ENCODE measurements around the gene HOXB9.

The HOXB9 gene

DNA sequence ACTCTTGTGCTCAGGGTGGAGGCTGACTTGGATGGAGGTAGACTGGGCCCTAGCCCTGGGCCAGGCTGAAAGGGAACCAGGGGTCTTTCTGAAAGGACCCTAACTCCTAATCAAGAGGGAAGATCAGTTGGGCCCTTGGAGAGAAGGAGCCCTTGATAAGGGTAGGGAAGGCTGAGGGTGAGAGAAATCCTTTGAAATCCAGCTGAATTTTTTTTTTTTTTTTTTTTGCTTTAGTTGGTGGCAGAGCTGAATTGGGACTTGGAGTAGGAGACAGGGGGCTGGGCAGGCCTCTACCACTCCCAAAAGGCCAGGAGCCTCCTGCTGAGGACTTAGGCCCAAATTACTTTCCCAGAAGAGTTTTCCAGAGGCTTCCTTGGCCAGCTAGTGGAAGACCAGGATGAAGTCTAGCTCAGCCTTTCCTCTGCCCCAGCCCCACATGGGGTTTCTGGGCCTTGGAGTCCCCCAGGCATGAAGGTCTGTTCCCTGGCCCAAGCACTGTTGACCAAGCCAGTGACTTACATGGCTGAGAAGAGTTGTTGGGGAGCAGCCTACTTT, 35.5 kb downstream of the HOXB9 start:
- no peak for DNase-seq (ENCODE audit: low read depth, low spot score)
- H3K4me3 ChIP-seq (ENCODE audit: low read depth, low read length) = peak overlapping the region; percentile 76
- ChIA-PET CTCF (interaction anchor here (0.9 to 8.4 kb wide), 13 partner anchors 18 to 282 kb away, joined by 3 to 80 read pairs (median 4); partner anchors contain the start of gene HOXB8), POLR2A (interaction anchor here (0.6 to 1.5 kb wide), 4 partner anchors 22 to 387 kb away, joined by 3 to 5 read pairs (median 4); no protein-coding TSS in a partner anchor)
- TF ChIP-seq CTCF (IDR thresholded peaks at IDR 0.05; ENCODE audit: insufficient read depth, low read length, missing control alignments) = no peak

- peak within 1 kb of the TSS; percentile 76 for H3K4me3 ChIP-seq (ENCODE audit: low read depth, low read length)
- CTCF ChIA-PET = interaction anchor here (0.7 to 8.4 kb wide), 15 partner anchors 18 to 282 kb away, joined by 3 to 80 read pairs (median 5); partner anchors contain the start of gene HOXB8
- POLR2A ChIA-PET = interaction anchor here (0.7 to 1.5 kb wide), 5 partner anchors 23 to 103 kb away, joined by 3 to 5 read pairs (median 3); no protein-coding TSS in a partner anchor
- TF ChIP-seq CTCF (IDR thresholded peaks at IDR 0.05; ENCODE audit: insufficient read depth, low read length, missing control alignments) = no peak
- DNase-seq (ENCODE audit: low read depth, low spot score) = peak; percentile 67
These were observed 36.1 kb downstream of the HOXB9 start, which contains the start of gene HOXB3 for GRCh38 chr17:48589831-48590606. Gene HOXB3, minus strand, starts transcription at chr17:48590241. Its CDS starts 37,767 bp downstream, at chr17:48552474.

- CTCF ChIA-PET = interaction anchor here (0.7 to 8.4 kb wide), 15 partner anchors 10 to 239 kb away, joined by 3 to 80 read pairs (median 5); partner anchors contain the start of gene HOXB4
- DNase-seq (ENCODE audit: low read depth, low spot score) = no peak
- H3K4me3 ChIP-seq (ENCODE audit: low read depth, low read length) = peak overlapping the region; percentile 76
- POLR2A ChIA-PET = interaction anchor here (0.7 to 2.8 kb wide), 14 partner anchors 7 to 237 kb away, joined by 3 to 25 read pairs (median 4); no protein-coding TSS in a partner anchor
- no peak for TF ChIP-seq CTCF (IDR thresholded peaks at IDR 0.05; ENCODE audit: insufficient read depth, low read length, missing control alignments)
These were observed 36.9 kb downstream of the HOXB9 start for GRCh38 chr17:48589060-48589830.

DNA sequence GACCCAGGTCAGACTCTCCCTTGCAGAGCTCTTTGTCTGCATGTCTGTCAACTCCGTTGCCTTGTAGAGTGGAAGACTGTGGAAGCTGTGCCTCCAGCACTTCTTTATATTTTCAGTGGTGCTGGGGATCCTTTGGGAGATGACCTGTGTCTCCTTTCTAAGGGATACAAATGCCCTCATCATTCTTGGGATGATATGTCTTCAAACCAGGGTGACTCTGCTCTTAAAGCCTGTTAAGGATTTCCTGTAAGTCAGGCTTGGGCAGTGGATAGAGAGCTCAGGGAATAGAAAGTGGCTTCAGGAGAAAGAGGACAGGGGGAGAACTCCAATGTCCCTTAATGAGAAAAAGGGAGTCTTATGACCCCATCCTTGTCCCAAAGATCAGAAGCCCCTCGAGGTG, 37.6 kb downstream of the HOXB9 start:
- DNase-seq (ENCODE audit: low read depth, low spot score) = no peak
- POLR2A ChIA-PET = interaction anchor here (1.0 to 2.8 kb wide), 14 partner anchors 8 to 236 kb away, joined by 3 to 25 read pairs (median 5); no protein-coding TSS in a partner anchor
- TF ChIP-seq CTCF (IDR thresholded peaks at IDR 0.05; ENCODE audit: insufficient read depth, low read length, missing control alignments) = no peak
- H3K4me3 ChIP-seq (ENCODE audit: low read depth, low read length) = peak overlapping the region; percentile 76
- CTCF ChIA-PET = interaction anchor here (0.7 to 8.4 kb wide), 16 partner anchors 9 to 238 kb away, joined by 3 to 80 read pairs (median 4); partner anchors contain the start of gene HOXB4

DNA sequence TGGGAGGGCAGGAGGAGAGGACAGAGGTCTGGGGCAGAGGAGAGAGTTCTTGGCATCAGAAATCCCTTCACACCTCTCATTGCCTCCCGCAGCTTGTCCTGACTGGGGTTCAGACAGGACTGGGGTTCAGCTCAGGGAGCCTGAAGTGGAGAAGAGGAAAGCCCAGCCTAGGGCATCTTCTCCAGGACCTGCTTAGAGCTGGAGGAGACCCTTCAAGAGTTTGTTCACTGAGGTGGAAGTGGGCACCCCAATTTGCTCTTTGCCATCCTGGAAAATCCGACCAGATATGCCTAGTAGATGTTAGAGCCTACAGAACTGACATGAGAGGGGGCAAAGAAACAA, 38.1 kb downstream of the HOXB9 start:
- ChIA-PET POLR2A (interaction anchor here (0.7 to 2.8 kb wide), 19 partner anchors 8 to 236 kb away, joined by 3 to 25 read pairs (median 5); no protein-coding TSS in a partner anchor), CTCF (interaction anchor here (0.7 to 4.2 kb wide), 19 partner anchors 9 to 243 kb away, joined by 3 to 21 read pairs (median 5); partner anchors contain the start of gene HOXB4)
- H3K4me3 ChIP-seq (ENCODE audit: low read depth, low read length) = peak overlapping the region; percentile 76
- no peak for TF ChIP-seq CTCF (IDR thresholded peaks at IDR 0.05; ENCODE audit: insufficient read depth, low read length, missing control alignments)
- no peak for DNase-seq (ENCODE audit: low read depth, low spot score)

All from AG04449 (cell line).